Neuron (in vitro differentiated cells): ENCODE measurements around the gene RFWD3.

Source experiments
- H2AFZ ChIP-seq: one replicate; pipeline ENCODE4 v1.6.1; 2013; ENCODE audit warnings: low read depth, mild to moderate bottlenecking, inconsistent platforms, low read length, moderate library complexity
- H3K27me3 ChIP-seq: one replicate; pipeline ENCODE4 v1.6.1; 2013; ENCODE audit warnings: low read length; ENCODE audit not compliant: insufficient read depth
- H3K36me3 ChIP-seq: one replicate; pipeline ENCODE4 v1.6.1; 2013; ENCODE audit warnings: low read length; ENCODE audit not compliant: insufficient read depth
- H3K4me1 ChIP-seq: one replicate; pipeline ENCODE4 v1.6.1; 2013; ENCODE audit warnings: low read length; ENCODE audit not compliant: insufficient read depth
- H3K4me3 ChIP-seq: 2 replicates; pipeline ENCODE4 v1.5.1; 2013; ENCODE audit warnings: mild to moderate bottlenecking, low read length, moderate library complexity
- H3K9me3 ChIP-seq: one replicate; pipeline ENCODE4 v1.6.1; 2013; ENCODE audit warnings: low read length

RFWD3 gene

GRCh38 chr16:74578838-74579237 is 87.8 kb downstream of the RFWD3 start:
- no peaks in the 10 kb centered on the region for H3K27me3 ChIP-seq
- H3K4me1 ChIP-seq: no peaks in the 10 kb centered on the region

GRCh38 chr16:74578433-74578832 is 88.2 kb downstream of the RFWD3 start:
- Histone ChIP-seq H3K4me3 (no peak overlapping the region), H3K4me1 (no peaks in the 10 kb centered on the region), H2AFZ (no peak overlapping the region), H3K9me3 (no peaks in the 10 kb centered on the region), H3K36me3 (no peaks in the 10 kb centered on the region), H3K27me3 (no peaks in the 10 kb centered on the region)

More at GRCh38 chr16:74578838-74579237, 87.8 kb downstream of the RFWD3 start:
- Histone ChIP-seq H3K4me3 (no peak overlapping the region), H3K36me3 (no peaks in the 10 kb centered on the region), H3K9me3 (no peaks in the 10 kb centered on the region), H2AFZ (no peak overlapping the region)

- H3K4me1 ChIP-seq: no peaks in the 10 kb centered on the region
- no peaks in the 10 kb centered on the region for H3K27me3 ChIP-seq
Observed at GRCh38 chr16:74577882-74578366, 88.8 kb downstream of the RFWD3 start.

GRCh38 chr16:74575807-74576643 is 90.7 kb downstream of the RFWD3 start:
- Histone ChIP-seq H3K9me3 (no peaks in the 10 kb centered on the region), H3K27me3 (no peaks in the 10 kb centered on the region), H3K36me3 (no peaks in the 10 kb centered on the region), H3K4me3 (no peak overlapping the region), H2AFZ (no peak overlapping the region), H3K4me1 (no peaks in the 10 kb centered on the region)

More at GRCh38 chr16:74577882-74578366, 88.8 kb downstream of the RFWD3 start:
- Histone ChIP-seq H2AFZ (no peak overlapping the region), H3K9me3 (no peaks in the 10 kb centered on the region), H3K4me3 (no peak overlapping the region), H3K36me3 (no peaks in the 10 kb centered on the region)

- no peak overlapping the region for H3K4me3 ChIP-seq
- no peaks in the 10 kb centered on the region for H3K9me3 ChIP-seq
- no peaks in the 10 kb centered on the region for H3K4me1 ChIP-seq
- H3K27me3 ChIP-seq: no peaks in the 10 kb centered on the region
- H2AFZ ChIP-seq: no peak overlapping the region
- no peaks in the 10 kb centered on the region for H3K36me3 ChIP-seq
Observed at GRCh38 chr16:74575175-74575806, 91.4 kb downstream of the RFWD3 start.

- no peak overlapping the region for H3K4me3 ChIP-seq
- H3K4me1 ChIP-seq: no peaks in the 10 kb centered on the region
- H3K27me3 ChIP-seq: no peaks in the 10 kb centered on the region
- H3K36me3 ChIP-seq: no peaks in the 10 kb centered on the region
- no peaks in the 10 kb centered on the region for H3K9me3 ChIP-seq
- H2AFZ ChIP-seq: no peak overlapping the region
Observed at GRCh38 chr16:74574146-74574545, 92.5 kb downstream of the RFWD3 start.

GRCh38 chr16:74573622-74574021 is 93.1 kb downstream of the RFWD3 start:
- Histone ChIP-seq H2AFZ (no peak overlapping the region), H3K27me3 (no peaks in the 10 kb centered on the region), H3K36me3 (no peaks in the 10 kb centered on the region), H3K9me3 (no peaks in the 10 kb centered on the region), H3K4me1 (no peaks in the 10 kb centered on the region), H3K4me3 (no peak overlapping the region)
